GM23338 (cell line): ENCODE data around the gene KCNJ13. TPM values are rescaled to one million over a fixed set of nuclear protein-coding genes. Genes with fewer than 3 reads are reported as not detected.

Source experiments
- ATAC-seq: fragments of 200-7000 bp; cut with Tn5 transposase; 3 replicates; pipeline ENCODE4 v1.9.1; 2020
- DNase-seq: peaks from one replicate; pipeline ENCODE4 v3.0.0-alpha.2; 2015; ENCODE audit warnings: low spot score
- H2AFZ ChIP-seq: fragments of 200-600 bp; sonication (generic); 2 replicates; pipeline ENCODE4 v1.8.0; 2016; ENCODE audit warnings: antibody characterized with exemption, mild to moderate bottlenecking, moderate library complexity
- H3F3A ChIP-seq: fragments of 200-600 bp; sonication (generic); replicated peaks from 2 replicates; pipeline ENCODE4 v1.8.0; 2017; ENCODE audit warnings: antibody characterized with exemption, mixed run types, low read depth
- H3K27ac ChIP-seq: fragments of 200-600 bp; sonication (generic); 2 replicates; pipeline ENCODE4 v1.6.1; 2016; ENCODE audit warnings: low read depth
- H3K27me3 ChIP-seq: fragments of 200-600 bp; sonication (generic); 2 replicates; pipeline ENCODE4 v1.8.0; 2016; ENCODE audit warnings: mild to moderate bottlenecking, mixed run types, moderate library complexity; ENCODE audit not compliant: insufficient read depth
- H3K36me3 ChIP-seq: fragments of 200-600 bp; sonication (generic); 2 replicates; pipeline ENCODE4 v1.8.0; 2016; ENCODE audit warnings: mild to moderate bottlenecking; ENCODE audit not compliant: insufficient read depth
- H3K4me1 ChIP-seq: fragments of 200-600 bp; sonication (generic); 2 replicates; pipeline ENCODE4 v1.8.0; 2016; ENCODE audit warnings: mild to moderate bottlenecking, moderate library complexity; ENCODE audit not compliant: insufficient read depth
- H3K4me2 ChIP-seq: fragments of 200-600 bp; sonication (generic); 2 replicates; pipeline ENCODE4 v1.7.1; 2017; ENCODE audit warnings: mixed run types
- H3K4me3 ChIP-seq: fragments of 200-600 bp; sonication (generic); 2 replicates; pipeline ENCODE4 v1.6.1; 2016; ENCODE audit warnings: mixed run types
- H3K79me2 ChIP-seq: fragments of 200-600 bp; sonication (generic); replicated peaks from 2 replicates; pipeline ENCODE4 v1.8.0; 2017; ENCODE audit warnings: mild to moderate bottlenecking; ENCODE audit not compliant: insufficient read depth
- H3K9me2 ChIP-seq: fragments of 200-600 bp; sonication (generic); 2 replicates; pipeline ENCODE4 v1.8.0; 2017; ENCODE audit not compliant: insufficient read depth
- H4K20me1 ChIP-seq: fragments of 200-600 bp; sonication (generic); replicated peaks from 2 replicates; pipeline ENCODE4 v1.8.0; 2017; ENCODE audit warnings: mild to moderate bottlenecking; ENCODE audit not compliant: insufficient read depth
- H3K27ac Mint-ChIP-seq: 2 replicates; pipeline ENCODE4 v1.8.0; 2020; ENCODE audit warnings: inconsistent platforms, mild to moderate bottlenecking, moderate library complexity, mixed read lengths
- H3K27me3 Mint-ChIP-seq: 3 replicates; pipeline ENCODE4 v1.8.0; 2022; ENCODE audit warnings: low read depth, mild to moderate bottlenecking, moderate library complexity, mixed read lengths, inconsistent platforms; ENCODE audit not compliant: insufficient read depth, poor library complexity
- H3K36me3 Mint-ChIP-seq: 3 replicates; pipeline ENCODE4 v1.8.0; 2021; ENCODE audit warnings: low read depth, mild to moderate bottlenecking, inconsistent platforms, moderate library complexity, mixed read lengths
- H3K4me1 Mint-ChIP-seq: 3 replicates; pipeline ENCODE4 v1.8.0; 2020; ENCODE audit warnings: mild to moderate bottlenecking, inconsistent platforms, mixed read lengths
- H3K4me3 Mint-ChIP-seq: 3 replicates; pipeline ENCODE4 v1.8.0; 2021; ENCODE audit warnings: moderate library complexity, mild to moderate bottlenecking, inconsistent platforms, mixed read lengths
- H3K9me3 Mint-ChIP-seq: 3 replicates; pipeline ENCODE4 v1.8.0; 2020; ENCODE audit warnings: moderate library complexity, mild to moderate bottlenecking, inconsistent platforms, mixed read lengths
- CREB1 ChIP-seq: fragments of 250-450 bp; sonication (Bioruptor Pico); IDR thresholded peaks from 2 replicates; pipeline ENCODE4 v1.5.0; 2020; ENCODE audit warnings: low read depth, mild to moderate bottlenecking, moderate library complexity
- CTCF ChIP-seq, 2 experiments: fragments of 200-600 bp in 1 of 2; sonication (generic) in 1 of 2; conservative IDR thresholded peaks; 2 replicates each; pipeline versions ENCODE4 v1.5.1 to v1.6.1; 2016 to 2017; ENCODE audit warnings: antibody characterized with exemption in 2 of 2, low read depth in 2 of 2, mild to moderate bottlenecking in 2 of 2, moderate library complexity in 1 of 2
- ETS1 ChIP-seq: IDR thresholded peaks from 2 replicates; pipeline ENCODE4 v1.6.1; 2016; ENCODE audit warnings: antibody characterized with exemption
- EZH2 ChIP-seq: fragments of 200-600 bp; sonication (generic); IDR thresholded peaks from one replicate; pipeline ENCODE4 v1.8.0; 2017; ENCODE audit warnings: antibody characterized with exemption, mild to moderate bottlenecking, low read depth; ENCODE audit not compliant: unreplicated experiment
- EZH2phosphoT487 ChIP-seq: fragments of 200-600 bp; sonication (generic); IDR thresholded peaks from one replicate; pipeline ENCODE4 v1.8.1; 2018; ENCODE audit warnings: antibody characterized with exemption; ENCODE audit not compliant: unreplicated experiment
- JUNB ChIP-seq: IDR thresholded peaks from one replicate; pipeline ENCODE4 v1.6.1; 2016; ENCODE audit warnings: antibody characterized with exemption; ENCODE audit not compliant: unreplicated experiment
- NANOG ChIP-seq: IDR thresholded peaks from 2 replicates; pipeline ENCODE4 v1.6.1; 2016; ENCODE audit warnings: antibody characterized with exemption, borderline replicate concordance
- POLR2AphosphoS5 ChIP-seq: IDR thresholded peaks from 2 replicates; pipeline ENCODE4 v1.6.1; 2016; ENCODE audit warnings: antibody characterized with exemption, low read depth
- REST ChIP-seq: IDR thresholded peaks from one replicate; pipeline ENCODE4 v1.6.1; 2018; ENCODE audit warnings: antibody characterized with exemption; ENCODE audit not compliant: unreplicated experiment
- STAT1 ChIP-seq: IDR thresholded peaks from one replicate; pipeline ENCODE4 v1.6.1; 2016; ENCODE audit warnings: antibody characterized with exemption; ENCODE audit not compliant: unreplicated experiment
- ZNF114 ChIP-seq: fragments of 250-450 bp; sonication (Bioruptor Pico); IDR thresholded peaks from 2 replicates; pipeline ENCODE4 v1.5.0; 2020; ENCODE audit warnings: mild to moderate bottlenecking, moderate library complexity
- ZNF331 ChIP-seq: fragments of 250-450 bp; sonication (Bioruptor Pico); IDR thresholded peaks from 2 replicates; pipeline ENCODE4 v1.5.0; 2020; ENCODE audit warnings: low read depth, mild to moderate bottlenecking, moderate library complexity
- ZNF462 ChIP-seq: fragments of 250-450 bp; sonication (Bioruptor Pico); IDR thresholded peaks from 2 replicates; pipeline ENCODE4 v1.5.0; 2020; ENCODE audit warnings: mild to moderate bottlenecking, moderate library complexity
- polyA plus RNA-seq: library from polyadenylated mRNA; unstranded; fragments of >200 nt; fragmentation: Nextera tagmentation; extraction: Ambion mirVana; gene quantifications from 2 replicates; pipeline ENCODE4 v1.2.1, GENCODE V29; 2016
- total RNA-seq: library from RNA; depleted of rRNA; stranded (reverse); fragments of >200 nt; shearing (Covaris generic); gene quantifications from 2 replicates; pipeline ENCODE4 v1.2.3, GENCODE V29; 2014

The KCNJ13 gene
- total and polyA plus RNA-seq, 2 experiments from 2014 or later: 0.37 TPM; not detected in 1

- no peaks in the 10 kb centered on the region for H3K79me2 ChIP-seq
- H3K9me2 ChIP-seq: no peaks in the 10 kb centered on the region
- Mint-ChIP-seq H3K27ac (no peak overlapping the region), H3K4me3 (no peak overlapping the region), H3K9me3 (no peaks in the 10 kb centered on the region), H3K27me3 (peaks cover 1% of the 10 kb centered on the region), H3K4me1 (peaks cover 10% of the 10 kb centered on the region; the same call in 2 of the 3 replicates), H3K36me3 (peaks cover 8% of the 10 kb centered on the region; the same call in 2 of the 3 replicates)
- no peak for ATAC-seq
- no peak for TF ChIP-seq STAT1
- no peak for TF ChIP-seq EZH2
- TF ChIP-seq EZH2phosphoT487: no peak
- TF ChIP-seq POLR2AphosphoS5: no peak
- no peak for TF ChIP-seq ZNF462 (CRISPR knock-in tag)
- no peak for TF ChIP-seq CTCF (conservative IDR thresholded peaks at IDR 0.05; ENCODE audit: low read depth in 2 of 2)
- TF ChIP-seq CREB1 (CRISPR knock-in tag): no peak
- no peak for TF ChIP-seq ETS1
- TF ChIP-seq ZNF114: no peak
- TF ChIP-seq NANOG: no peak
- TF ChIP-seq ZNF331 (CRISPR knock-in tag): no peak
- no peak for TF ChIP-seq REST
- TF ChIP-seq JUNB: no peak
- no peaks in the 10 kb centered on the region for H3K27me3 ChIP-seq
- H3K4me2 ChIP-seq: no peak overlapping the region
- DNase-seq: no peak
- no peak overlapping the region for H2AFZ ChIP-seq
- no peaks in the 10 kb centered on the region for H4K20me1 ChIP-seq
- H3K4me1 ChIP-seq: 0 out of 2 replicates have a peak, but pooled peaks cover 3% of the 10 kb centered on the region
- no peak overlapping the region for H3K27ac ChIP-seq
- no peak overlapping the region for H3K4me3 ChIP-seq
- H3F3A ChIP-seq: no peaks in the 10 kb centered on the region
- peaks cover 7% of the 10 kb centered on the region; the same call in 1 of the 2 replicates for H3K36me3 ChIP-seq
Observed at GRCh38 chr2:232773815-232774214, 2.5 kb downstream of the KCNJ13 start.
